ENCODE data around the gene DYRK4.
"Not testable (repeated sequence)": the region's sequence is repeated elsewhere in the genome, so short reads cannot be mapped to it uniquely, and the experiment has no call there.

DYRK4 gene

GRCh38 chr12:4562034-4562657 is at the start of gene DYRK4:
Gene DYRK4 (plus strand): TSS chr12:4562208. CDS start chr12:4562246, 38 bp downstream.
- Mint-ChIP-seq H3K27me3 (ENCODE audit: low read depth) (peaks cover 14% of the 10 kb centered on the region), H3K36me3 (ENCODE audit: low read depth) (peaks cover 10% of the 10 kb centered on the region), H3K4me1 (peaks cover 11% of the 10 kb centered on the region), H3K27ac (peak within 1 kb of the TSS; percentile 11 to 91 (median 72)), H3K4me3 (peak within 1 kb of the TSS; percentile 85), H3K9me3 (no peaks in the 10 kb centered on the region)
- TF ChIP-seq CTCF (IDR thresholded peaks at IDR 0.05; ENCODE audit: unreplicated experiment in 3 of 3) = no peak

GRCh38 chr12:4518106-4518728 is 43.8 kb upstream of the DYRK4 start:
- no peak for TF ChIP-seq CTCF (IDR thresholded peaks at IDR 0.05; ENCODE audit: unreplicated experiment in 3 of 3)
- Mint-ChIP-seq H3K27me3 (ENCODE audit: low read depth) (no peaks in the 10 kb centered on the region), H3K36me3 (ENCODE audit: low read depth) (peaks cover 42% of the 10 kb centered on the region), H3K4me3 (no peak overlapping the region), H3K9me3 (peaks cover 6% of the 10 kb centered on the region), H3K27ac (no peak overlapping the region), H3K4me1 (no peaks in the 10 kb centered on the region)

- not testable (repeated sequence) for H3K27ac Mint-ChIP-seq; H3K27me3 Mint-ChIP-seq (ENCODE audit: low read depth); H3K4me1 Mint-ChIP-seq; H3K9me3 Mint-ChIP-seq; H3K4me3 Mint-ChIP-seq
- peaks cover 38% of the 10 kb centered on the region for H3K36me3 Mint-ChIP-seq (ENCODE audit: low read depth)
Measured at GRCh38 chr12:4523443-4523842, 38.6 kb upstream of the DYRK4 start.

GRCh38 chr12:4526923-4527546 is 35.0 kb upstream of the DYRK4 start:
- TF ChIP-seq CTCF (IDR thresholded peaks at IDR 0.05; ENCODE audit: unreplicated experiment in 3 of 3) = peak; percentile 42 to 76 (median 47)
- H3K27ac Mint-ChIP-seq = no peak overlapping the region

GRCh38 chr12:4530160-4530559 is 31.8 kb upstream of the DYRK4 start:
- no peaks in the 10 kb centered on the region for H3K9me3 Mint-ChIP-seq
- no peak overlapping the region for H3K27ac Mint-ChIP-seq
- peaks cover 6% of the 10 kb centered on the region for H3K36me3 Mint-ChIP-seq (ENCODE audit: low read depth)
- H3K4me3 Mint-ChIP-seq = no peak overlapping the region
- no peak for TF ChIP-seq CTCF (IDR thresholded peaks at IDR 0.05; ENCODE audit: unreplicated experiment in 3 of 3)
- no peaks in the 10 kb centered on the region for H3K27me3 Mint-ChIP-seq (ENCODE audit: low read depth)
- H3K4me1 Mint-ChIP-seq = no peaks in the 10 kb centered on the region

More at GRCh38 chr12:4526923-4527546, 35.0 kb upstream of the DYRK4 start:
- H3K9me3 Mint-ChIP-seq = no peaks in the 10 kb centered on the region
- no peaks in the 10 kb centered on the region for H3K4me1 Mint-ChIP-seq
- H3K27me3 Mint-ChIP-seq (ENCODE audit: low read depth) = no peaks in the 10 kb centered on the region
- H3K36me3 Mint-ChIP-seq (ENCODE audit: low read depth) = peaks cover 27% of the 10 kb centered on the region
- H3K4me3 Mint-ChIP-seq = no peak overlapping the region

- no peak for TF ChIP-seq CTCF (IDR thresholded peaks at IDR 0.05; ENCODE audit: unreplicated experiment in 3 of 3)
- Mint-ChIP-seq H3K4me3 (no peak overlapping the region), H3K36me3 (ENCODE audit: low read depth) (peaks cover 6% of the 10 kb centered on the region), H3K27ac (no peak overlapping the region), H3K4me1 (no peaks in the 10 kb centered on the region), H3K27me3 (ENCODE audit: low read depth) (no peaks in the 10 kb centered on the region), H3K9me3 (no peaks in the 10 kb centered on the region)
Measured at GRCh38 chr12:4530982-4531586, 30.9 kb upstream of the DYRK4 start.
